Body of pancreas (tissue), 4 donors: ENCODE measurements around the gene PFKM.

Source experiments
- POLR2A ChIP-seq, 3 donors: fragments of 450-650 bp; IDR thresholded peaks; one replicate each; pipeline ENCODE4 v1.6.1; 2016; ENCODE audit warnings: antibody characterized with exemption in 3 of 3, mild to moderate bottlenecking in 2 of 3
- TF ChIP-seq, protein P1 (sequence below), 7 experiments: fragments of 450-650 bp in 4 of 7; fragments of 200-600 bp in 3 of 7; sonication (generic) in 3 of 7; IDR thresholded peaks; one replicate each; pipeline ENCODE4 v1.5.1; 2016 to 2019; ENCODE audit warnings: antibody characterized with exemption in 7 of 7

DNA sequence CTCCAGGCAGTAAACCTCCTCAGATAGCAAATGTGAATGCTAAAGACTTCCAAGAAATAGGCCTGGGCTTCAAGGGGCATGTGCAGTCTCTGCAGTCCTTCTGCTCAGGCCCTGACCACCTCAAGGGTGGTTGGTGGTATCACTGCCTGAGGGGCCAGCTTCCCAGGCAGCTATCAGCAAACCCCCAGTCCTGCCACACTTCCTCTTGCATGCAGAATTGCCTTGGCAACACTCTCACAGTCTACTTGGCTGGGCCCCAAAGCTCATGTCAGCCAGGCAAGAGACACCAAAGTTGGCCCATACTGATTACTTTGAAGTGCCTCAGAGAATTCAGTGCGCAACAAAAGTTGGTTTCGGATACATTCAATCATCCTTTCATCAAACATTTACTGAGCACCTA, 41.6 kb downstream of the PFKM start:
- TF ChIP-seq, protein P1, sequence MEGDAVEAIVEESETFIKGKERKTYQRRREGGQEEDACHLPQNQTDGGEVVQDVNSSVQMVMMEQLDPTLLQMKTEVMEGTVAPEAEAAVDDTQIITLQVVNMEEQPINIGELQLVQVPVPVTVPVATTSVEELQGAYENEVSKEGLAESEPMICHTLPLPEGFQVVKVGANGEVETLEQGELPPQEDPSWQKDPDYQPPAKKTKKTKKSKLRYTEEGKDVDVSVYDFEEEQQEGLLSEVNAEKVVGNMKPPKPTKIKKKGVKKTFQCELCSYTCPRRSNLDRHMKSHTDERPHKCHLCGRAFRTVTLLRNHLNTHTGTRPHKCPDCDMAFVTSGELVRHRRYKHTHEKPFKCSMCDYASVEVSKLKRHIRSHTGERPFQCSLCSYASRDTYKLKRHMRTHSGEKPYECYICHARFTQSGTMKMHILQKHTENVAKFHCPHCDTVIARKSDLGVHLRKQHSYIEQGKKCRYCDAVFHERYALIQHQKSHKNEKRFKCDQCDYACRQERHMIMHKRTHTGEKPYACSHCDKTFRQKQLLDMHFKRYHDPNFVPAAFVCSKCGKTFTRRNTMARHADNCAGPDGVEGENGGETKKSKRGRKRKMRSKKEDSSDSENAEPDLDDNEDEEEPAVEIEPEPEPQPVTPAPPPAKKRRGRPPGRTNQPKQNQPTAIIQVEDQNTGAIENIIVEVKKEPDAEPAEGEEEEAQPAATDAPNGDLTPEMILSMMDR (IDR thresholded peaks at IDR 0.05) = no peak
- no peak for TF ChIP-seq POLR2A (IDR thresholded peaks at IDR 0.05)
